ENCODE measurements around the gene MINDY2.

DNA sequence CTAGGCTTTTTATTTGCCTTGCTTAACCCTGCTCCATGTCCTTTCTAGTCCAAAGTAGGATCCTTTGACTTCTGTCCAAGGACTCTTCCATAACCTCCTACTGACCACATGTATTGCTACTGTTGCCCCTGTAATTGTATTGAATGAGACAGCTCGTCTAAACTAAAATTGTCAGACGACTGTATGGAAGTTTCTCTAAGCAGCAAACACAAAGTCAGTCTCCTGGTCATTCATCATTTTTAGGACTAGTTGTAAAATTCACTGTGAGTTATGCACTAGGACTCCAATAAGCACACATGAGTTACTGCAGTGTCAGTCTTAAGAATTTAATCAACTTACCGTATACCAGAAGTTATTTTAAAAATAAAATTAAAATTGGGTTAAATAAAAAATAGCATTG, 129.5 kb downstream of the MINDY2 start:
- TF ChIP-seq, protein P1, sequence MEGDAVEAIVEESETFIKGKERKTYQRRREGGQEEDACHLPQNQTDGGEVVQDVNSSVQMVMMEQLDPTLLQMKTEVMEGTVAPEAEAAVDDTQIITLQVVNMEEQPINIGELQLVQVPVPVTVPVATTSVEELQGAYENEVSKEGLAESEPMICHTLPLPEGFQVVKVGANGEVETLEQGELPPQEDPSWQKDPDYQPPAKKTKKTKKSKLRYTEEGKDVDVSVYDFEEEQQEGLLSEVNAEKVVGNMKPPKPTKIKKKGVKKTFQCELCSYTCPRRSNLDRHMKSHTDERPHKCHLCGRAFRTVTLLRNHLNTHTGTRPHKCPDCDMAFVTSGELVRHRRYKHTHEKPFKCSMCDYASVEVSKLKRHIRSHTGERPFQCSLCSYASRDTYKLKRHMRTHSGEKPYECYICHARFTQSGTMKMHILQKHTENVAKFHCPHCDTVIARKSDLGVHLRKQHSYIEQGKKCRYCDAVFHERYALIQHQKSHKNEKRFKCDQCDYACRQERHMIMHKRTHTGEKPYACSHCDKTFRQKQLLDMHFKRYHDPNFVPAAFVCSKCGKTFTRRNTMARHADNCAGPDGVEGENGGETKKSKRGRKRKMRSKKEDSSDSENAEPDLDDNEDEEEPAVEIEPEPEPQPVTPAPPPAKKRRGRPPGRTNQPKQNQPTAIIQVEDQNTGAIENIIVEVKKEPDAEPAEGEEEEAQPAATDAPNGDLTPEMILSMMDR (IDR thresholded peaks at IDR 0.05 in 4 of 5, conservative IDR thresholded peaks at IDR 0.05 in 1 of 5) = no peak
- TF ChIP-seq POLR2A (IDR thresholded peaks at IDR 0.05) = no peak

Data from gastrocnemius medialis (tissue), 4 donors.